Activated T-cell treated with anti-CD3 and anti-CD28 coated beads, Interleukin-2, amount 50 U/mL, for 1 hour (primary cell): ENCODE data around the gene AFAP1L2.

Source experiments
- DNase-seq: peaks from one replicate; pipeline ENCODE4 v3.0.0-alpha.2; 2020

AFAP1L2 gene

GRCh38 chr10:114404171-114405010 lies at the start of gene AFAP1L2:
Gene AFAP1L2, minus strand, starts transcription at chr10:114404502. Its CDS starts 47 bp downstream, at chr10:114404455.
- no peak for DNase-seq

DNA sequence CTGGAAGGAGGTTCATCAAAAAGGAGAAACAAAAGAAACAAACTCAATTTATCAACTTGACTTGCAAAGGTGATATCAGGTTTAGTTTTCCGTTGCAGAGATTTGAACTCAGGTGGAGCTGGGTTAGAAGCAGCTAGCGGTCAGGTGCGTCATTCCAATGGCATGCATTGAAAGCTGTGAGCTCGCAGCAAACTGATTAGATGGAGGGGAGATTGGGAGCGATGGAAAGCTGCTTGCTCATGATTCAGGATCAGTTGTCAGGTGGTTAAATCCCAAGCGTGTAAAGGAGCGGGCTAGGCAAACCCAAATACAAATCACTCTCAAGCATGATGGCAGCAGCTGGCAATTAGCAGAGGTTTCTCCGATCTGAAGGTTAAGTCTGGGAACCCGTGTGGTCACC lies 49.3 kb upstream of the AFAP1L2 start:
- DNase-seq, result no peak

GRCh38 chr10:114448897-114449296 lies 44.6 kb upstream of the AFAP1L2 start:
- no peak for DNase-seq

DNA sequence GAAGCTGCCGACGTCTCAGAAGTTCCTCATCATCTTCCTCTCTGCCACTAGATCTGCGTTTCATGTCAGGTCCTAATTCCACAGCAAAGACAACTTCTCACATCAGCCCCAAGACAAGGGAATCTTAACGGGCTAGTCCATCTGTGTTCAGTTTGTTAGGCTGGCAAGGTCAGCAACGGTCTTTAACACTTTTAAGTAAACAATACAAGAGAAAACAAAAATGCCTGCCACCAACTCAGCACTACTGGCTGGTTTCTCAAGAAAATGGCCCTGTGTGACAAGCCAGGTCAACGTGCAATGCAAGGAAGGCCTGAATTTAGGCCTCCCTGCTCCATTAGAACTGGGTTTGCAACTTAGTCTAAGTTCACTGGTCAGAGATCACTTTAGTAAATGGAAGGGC lies 41.0 kb upstream of the AFAP1L2 start:
- DNase-seq, result no peak

- no peak for DNase-seq
Observed at GRCh38 chr10:114444819-114445218, 40.5 kb upstream of the AFAP1L2 start.

GRCh38 chr10:114442091-114442630 lies 37.9 kb upstream of the AFAP1L2 start:
- no peak for DNase-seq

DNA sequence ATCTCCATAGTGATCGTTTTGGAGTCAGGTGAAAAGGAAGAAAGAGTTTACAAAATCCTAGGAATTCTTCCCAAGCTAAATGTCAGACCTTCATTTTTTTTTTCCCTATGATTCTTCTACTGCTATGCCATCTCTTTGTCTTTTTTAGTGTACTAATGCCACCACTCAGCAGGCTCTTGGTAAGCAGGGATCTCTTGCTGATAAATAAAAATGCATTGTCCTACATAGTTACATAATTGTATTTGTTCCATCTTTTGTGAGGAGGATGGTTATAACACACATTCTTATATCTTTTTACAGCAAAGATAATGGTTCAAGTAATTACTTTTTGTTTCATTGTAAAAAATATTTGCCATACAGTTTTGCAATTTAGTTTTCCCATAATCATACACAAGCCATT lies 36.8 kb upstream of the AFAP1L2 start:
- no peak for DNase-seq

- DNase-seq, result no peak
Observed at GRCh38 chr10:114437473-114438292, 33.4 kb upstream of the AFAP1L2 start.

DNA sequence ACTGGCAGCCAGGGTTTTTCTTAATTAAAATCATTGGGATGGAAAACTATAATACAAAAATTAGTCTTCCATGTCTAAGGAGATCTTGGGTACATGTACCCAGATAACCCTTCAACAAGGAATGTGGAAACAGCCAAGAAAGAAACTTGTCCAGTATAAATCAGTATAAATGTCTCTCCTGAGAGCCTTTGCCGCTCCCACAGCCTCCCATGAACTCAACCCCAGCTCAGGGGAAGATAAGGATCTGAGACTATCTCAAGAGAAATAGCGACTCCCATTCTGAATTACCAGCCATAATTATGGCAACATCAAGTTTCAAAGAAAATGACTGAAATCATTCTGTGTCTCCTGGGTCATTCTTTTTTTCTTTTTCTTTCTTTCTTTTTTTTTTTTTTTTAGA lies 32.6 kb upstream of the AFAP1L2 start:
- DNase-seq, result no peak

- no peak for DNase-seq
Observed at GRCh38 chr10:114432566-114433093, 28.3 kb upstream of the AFAP1L2 start.

DNA sequence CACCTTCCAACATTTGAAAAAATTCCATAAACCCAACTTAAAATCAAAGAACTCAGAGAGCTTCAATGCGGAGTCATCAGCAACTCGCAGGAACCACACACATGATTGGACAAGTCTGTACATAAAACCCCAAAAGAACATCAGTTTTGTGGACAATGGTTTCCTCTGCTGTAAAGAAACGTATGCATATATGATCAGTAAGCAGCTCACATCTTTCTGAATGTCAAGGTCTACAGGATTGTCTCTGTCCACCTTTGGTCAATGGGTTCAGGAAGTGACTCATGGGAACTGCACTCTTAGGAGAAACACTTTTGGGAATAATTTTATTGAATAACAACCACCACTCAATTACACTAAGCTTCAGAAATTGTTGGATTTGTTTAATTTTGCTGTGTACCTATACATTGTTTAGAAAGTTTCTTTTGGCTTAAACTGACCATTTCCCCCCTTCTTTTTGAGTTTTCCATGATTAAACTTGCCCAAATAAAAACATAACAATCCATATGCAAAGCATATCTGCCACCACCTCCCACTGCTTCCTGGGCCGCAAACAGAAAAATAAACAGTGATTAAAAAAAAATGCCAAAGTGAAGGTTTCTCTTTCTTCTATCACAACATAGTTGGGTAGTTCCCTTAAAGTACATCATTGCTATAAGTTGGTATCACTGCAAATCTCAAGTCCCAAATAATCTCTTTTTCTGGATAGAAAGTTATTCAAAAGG lies 27.3 kb upstream of the AFAP1L2 start:
- DNase-seq, result no peak

- DNase-seq, result no peak
Observed at GRCh38 chr10:114430688-114431413, 26.5 kb upstream of the AFAP1L2 start.

DNA sequence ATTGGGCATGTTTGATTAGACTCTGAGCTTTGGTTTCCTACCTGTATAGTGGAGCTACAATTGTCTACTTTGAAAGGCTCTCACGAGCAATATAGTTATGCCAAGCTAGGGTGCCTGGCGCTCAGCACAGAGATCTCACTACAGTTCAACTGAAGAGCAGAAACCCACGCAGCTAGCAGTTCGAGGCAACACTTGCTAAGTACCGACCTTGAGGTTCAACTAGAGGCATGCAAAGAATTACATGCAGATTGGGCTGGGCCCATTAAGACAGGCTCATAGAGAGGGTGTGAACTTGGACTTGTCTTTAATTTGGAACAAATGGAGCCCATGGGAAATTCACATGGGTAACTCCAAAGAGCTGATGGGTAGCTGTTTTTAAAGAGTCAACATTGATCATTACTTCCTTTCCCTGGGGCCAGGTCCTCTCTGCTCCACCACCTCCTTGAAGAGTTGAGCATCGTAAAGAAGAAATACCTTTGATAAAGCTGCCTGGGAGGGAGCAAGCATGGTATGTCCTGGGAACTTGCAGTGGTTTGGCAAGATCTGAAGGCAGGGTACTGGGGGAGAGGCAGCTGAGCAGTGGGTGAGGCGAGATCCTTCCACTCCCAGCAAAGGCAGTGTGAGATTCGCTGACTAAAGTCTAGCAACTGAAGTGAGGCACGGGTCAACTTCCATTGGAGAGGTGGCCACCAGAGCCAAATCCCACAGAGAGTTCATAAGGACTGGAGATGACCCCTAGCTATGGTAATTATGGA lies 25.5 kb upstream of the AFAP1L2 start:
- DNase-seq, result no peak

DNA sequence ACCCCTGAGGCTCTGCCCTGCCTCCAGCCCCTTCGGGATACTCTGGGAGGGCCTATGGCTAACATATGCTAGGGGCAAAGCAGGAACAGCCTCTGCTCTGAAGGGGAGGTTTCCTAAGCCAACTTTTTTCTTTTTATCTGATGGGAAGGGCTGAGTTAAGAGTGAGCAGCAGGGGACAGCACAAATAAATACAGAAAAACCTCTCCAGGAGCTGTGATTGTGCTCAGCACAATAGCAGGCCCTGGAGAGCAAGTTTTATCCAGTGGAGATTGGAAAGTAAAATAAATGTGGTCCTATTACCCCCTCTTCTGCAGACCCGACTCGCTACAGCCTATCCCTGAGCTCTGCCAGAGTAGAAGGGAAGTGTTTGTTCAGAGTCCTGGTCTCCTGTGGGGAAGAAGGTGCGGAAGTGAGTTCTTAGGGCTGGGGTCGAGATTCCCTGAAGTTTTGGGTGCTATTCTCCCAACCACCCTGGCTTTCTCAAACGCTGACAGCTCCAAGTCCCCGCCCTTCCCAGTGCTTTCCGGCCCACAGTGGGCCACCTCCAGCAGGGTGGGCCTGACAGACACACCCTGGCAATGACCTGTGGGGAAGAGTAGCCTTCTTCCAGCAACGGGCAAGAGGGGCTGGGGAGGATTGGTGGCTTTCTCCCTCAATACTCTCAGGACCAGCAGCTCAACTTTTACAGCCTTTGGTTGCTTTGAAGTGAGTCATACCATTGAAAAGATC lies 23.0 kb upstream of the AFAP1L2 start:
- DNase-seq, result no peak

- DNase-seq, result no peak
Observed at GRCh38 chr10:114426476-114426875, 22.2 kb upstream of the AFAP1L2 start.

DNA sequence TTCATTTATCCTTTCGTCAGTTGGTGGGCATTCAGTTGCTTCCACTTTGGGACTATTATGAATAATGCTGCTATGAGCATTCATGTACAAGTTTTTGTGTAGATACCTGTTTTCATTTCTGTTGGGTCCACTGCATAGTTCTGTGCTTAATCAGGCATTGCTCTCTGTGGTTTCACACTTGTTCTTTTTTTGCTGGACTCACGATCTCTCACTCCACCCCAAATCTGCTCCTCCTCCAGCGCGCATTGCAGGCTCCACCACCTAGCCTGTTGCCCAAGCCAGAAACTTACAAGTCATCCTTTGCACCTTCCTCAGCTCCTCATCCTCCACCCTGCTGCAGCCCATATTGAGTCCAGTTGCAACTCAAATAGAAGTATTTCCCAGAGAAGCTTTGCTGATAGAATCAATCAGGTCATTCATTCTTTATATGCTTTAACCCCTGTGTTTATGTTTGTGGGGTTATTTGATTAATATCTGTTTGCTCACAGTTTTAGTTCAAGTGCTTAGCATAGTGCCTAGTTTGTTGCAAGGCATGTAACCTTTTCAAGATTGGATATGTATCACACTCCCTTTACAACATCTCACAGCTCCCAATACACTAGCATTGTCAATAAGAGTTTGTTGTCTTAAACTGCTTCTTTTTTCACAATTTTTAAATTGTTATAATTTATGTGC lies 16.6 kb upstream of the AFAP1L2 start:
- DNase-seq, result no peak

DNA sequence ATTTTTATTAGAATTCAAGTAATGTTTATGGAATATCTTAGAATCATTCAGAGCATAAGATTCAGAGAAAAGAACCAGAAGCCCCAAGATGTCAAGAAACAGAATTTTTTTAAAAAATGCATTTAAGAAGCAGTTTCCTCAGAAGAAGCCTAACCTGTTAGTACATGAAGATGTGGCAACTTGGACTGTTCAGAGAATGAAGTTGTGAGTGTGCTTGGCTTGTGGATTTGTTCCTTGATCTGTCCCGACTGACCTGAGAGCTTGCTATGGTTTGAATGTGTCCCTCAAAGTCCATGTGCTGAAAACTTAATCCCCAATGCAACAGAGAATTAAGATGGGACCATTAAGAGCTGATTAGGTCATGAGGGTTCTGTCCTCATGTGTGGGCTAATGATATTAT lies 13.8 kb upstream of the AFAP1L2 start:
- no peak for DNase-seq

- no peak for DNase-seq
Observed at GRCh38 chr10:114412907-114413797, 8.8 kb upstream of the AFAP1L2 start.

DNA sequence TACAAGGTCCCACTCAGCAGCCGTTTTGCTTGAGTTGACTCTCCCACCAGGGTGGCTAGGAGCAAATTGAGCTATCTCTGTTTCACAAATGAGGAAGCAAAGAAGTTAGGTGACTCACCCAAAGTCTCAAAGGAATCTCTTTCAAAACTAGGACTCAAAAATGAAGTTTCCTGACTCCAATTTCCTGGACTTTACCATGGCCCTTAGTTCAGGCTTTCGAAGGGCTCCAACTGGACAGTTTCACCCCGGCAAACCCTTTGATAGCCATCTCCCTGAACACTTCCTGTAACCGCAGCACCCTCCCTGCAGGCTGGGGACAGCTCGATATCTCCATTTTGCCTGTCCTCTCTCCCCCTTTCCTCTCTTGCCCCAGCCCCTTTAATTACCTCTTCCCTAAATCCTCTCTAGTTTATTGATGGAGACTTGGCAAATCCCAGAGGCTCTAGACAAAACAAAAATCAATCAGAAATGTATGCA lies 4.7 kb upstream of the AFAP1L2 start:
- no peak for DNase-seq
